Mammary epithelial cell (primary cell): ENCODE measurements around the gene TJAP1.

Source experiments
- EZH2 ChIP-seq: IDR thresholded peaks from 2 replicates; pipeline ENCODE4 v1.6.1; 2012; ENCODE audit warnings: low read length, inconsistent platforms, borderline replicate concordance
- TF ChIP-seq, protein P1 (sequence below), 2 donors: IDR thresholded peaks in 1 of 2; conservative IDR thresholded peaks in 1 of 2; 2 replicates each; pipeline ENCODE4 v1.5.1; 2011 to 2012; ENCODE audit warnings: inconsistent platforms in 2 of 2, low read length in 2 of 2, mild to moderate bottlenecking in 2 of 2, control low read depth in 1 of 2, low read depth in 1 of 2; ENCODE audit not compliant: insufficient read depth in 1 of 2; ENCODE audit errors: extremely low read depth in 1 of 2

DNA sequence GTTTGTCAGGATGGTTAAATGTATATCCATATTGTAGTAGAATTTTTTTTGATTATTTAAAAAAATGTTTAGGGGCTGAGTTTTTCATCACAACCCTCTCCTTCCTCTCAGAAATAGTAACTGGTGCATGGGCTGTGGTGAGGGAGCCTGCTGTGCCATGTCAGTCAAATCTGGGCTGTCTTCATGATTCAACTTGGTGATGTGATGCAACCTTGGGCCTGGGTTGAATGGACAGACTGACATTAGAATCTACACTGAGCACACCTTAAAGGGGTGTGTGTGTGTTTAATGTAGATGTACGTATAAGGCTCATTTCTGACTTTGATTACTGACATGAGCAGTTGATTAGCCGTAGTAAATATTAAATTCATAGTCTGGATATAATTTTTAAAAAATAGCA, 3.7 kb downstream of the TJAP1 start:
- no peak for TF ChIP-seq EZH2
- TF ChIP-seq, protein P1, sequence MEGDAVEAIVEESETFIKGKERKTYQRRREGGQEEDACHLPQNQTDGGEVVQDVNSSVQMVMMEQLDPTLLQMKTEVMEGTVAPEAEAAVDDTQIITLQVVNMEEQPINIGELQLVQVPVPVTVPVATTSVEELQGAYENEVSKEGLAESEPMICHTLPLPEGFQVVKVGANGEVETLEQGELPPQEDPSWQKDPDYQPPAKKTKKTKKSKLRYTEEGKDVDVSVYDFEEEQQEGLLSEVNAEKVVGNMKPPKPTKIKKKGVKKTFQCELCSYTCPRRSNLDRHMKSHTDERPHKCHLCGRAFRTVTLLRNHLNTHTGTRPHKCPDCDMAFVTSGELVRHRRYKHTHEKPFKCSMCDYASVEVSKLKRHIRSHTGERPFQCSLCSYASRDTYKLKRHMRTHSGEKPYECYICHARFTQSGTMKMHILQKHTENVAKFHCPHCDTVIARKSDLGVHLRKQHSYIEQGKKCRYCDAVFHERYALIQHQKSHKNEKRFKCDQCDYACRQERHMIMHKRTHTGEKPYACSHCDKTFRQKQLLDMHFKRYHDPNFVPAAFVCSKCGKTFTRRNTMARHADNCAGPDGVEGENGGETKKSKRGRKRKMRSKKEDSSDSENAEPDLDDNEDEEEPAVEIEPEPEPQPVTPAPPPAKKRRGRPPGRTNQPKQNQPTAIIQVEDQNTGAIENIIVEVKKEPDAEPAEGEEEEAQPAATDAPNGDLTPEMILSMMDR (conservative IDR thresholded peaks at IDR 0.05 in 1 of 2, IDR thresholded peaks at IDR 0.05 in 1 of 2; ENCODE audit: extremely low read depth in 1 of 2, insufficient read depth in 1 of 2, low read depth in 1 of 2, low read length in 2 of 2) = no peak
